GM12801 (cell line): ENCODE measurements around the gene NCAPG.

Experiments used
- CTCF ChIP-seq: IDR thresholded peaks from one replicate; pipeline ENCODE4 v1.5.1; 2011; ENCODE audit warnings: control low read depth; ENCODE audit not compliant: insufficient read length; ENCODE audit errors: extremely low read depth

Gene NCAPG

DNA sequence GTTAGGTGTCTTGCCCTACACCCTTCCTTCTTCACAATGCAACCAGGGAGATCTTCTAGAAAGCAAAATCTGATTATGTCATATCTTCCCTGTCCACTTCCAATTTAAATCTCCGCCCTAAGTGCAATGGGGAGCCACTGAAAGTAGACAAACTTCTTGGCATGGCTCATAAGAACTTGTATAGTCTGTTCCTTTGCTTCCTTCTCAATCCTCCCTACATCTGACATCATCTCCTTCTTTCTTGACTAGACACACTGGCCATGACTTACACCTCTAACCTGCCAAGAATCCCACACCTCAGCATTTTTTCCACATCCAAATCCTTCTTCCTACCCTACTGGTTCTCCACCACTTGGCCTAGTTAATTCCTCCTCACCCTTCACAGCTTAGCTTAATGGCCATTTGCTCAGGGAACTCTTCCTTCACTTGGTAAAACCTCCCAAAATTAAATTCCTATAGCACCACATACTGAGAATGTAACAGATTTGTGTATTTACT is 55.1 kb downstream of the NCAPG start:
- TF ChIP-seq CTCF: no peak

GRCh38 chr4:17866810-17867209 is 56.0 kb downstream of the NCAPG start:
- no peak for TF ChIP-seq CTCF

- no peak for TF ChIP-seq CTCF
Observed at GRCh38 chr4:17867276-17867675, 56.5 kb downstream of the NCAPG start.

GRCh38 chr4:17869327-17869726 is 58.5 kb downstream of the NCAPG start:
- TF ChIP-seq CTCF: no peak

DNA sequence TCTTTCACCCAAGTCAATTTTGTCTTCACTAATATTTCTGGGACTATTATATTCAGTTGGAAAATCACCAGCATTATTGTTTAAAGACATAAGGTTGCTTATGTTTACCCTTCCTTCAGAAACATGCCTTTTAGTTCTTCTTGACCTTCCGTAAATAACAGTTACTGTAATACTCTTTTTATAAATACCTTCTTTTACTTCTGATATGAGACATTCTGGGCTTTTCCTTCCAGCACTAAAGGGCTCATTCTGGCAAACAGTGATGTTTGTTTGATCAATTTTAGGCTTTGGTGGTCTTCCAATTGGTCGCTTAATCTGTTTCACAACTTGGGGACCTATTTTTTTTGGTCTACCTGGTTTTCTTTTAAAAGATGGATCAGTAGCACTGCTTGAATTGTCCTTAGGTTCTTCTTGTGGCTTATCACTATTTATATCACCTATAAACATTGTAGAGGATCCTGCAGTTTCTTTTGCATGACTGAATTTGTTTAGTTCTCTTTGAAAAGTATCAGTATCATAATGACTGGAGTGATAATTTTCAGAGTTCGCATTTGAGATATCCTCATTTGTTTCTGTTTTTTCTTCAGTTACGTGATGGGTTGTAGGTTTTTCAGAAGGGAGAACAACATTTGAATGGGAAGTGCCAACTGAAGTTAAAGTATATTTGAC is 64.8 kb downstream of the NCAPG start:
- TF ChIP-seq CTCF: no peak

GRCh38 chr4:17876943-17877342 is 66.2 kb downstream of the NCAPG start:
- no peak for TF ChIP-seq CTCF

DNA sequence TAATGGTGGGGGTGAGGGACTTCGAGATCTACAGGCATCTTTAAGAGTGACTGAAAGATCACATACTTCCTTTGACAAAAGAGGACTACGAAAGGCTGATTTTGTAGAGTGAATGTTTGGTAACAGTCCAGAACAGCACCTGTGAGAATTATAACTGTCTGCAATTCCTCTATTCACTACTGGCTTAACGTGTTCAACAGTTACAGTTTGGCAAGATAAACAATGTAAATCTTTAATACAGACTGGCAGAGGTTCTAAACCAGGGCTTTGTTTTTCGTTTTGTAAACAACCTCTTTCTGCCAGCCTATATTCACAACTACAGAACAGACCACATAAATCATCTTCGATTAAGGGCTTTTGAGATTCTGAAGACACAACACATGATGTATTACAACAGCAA is 66.9 kb downstream of the NCAPG start:
- no peak for TF ChIP-seq CTCF
